Skin of body (tissue), 2 donors: Measurements from ENCODE around the gene MRPL19. TPM values are rescaled to one million over a fixed set of nuclear protein-coding genes. Genes with fewer than 3 reads are reported as not detected.
A peak's percentile ranks its signal among the peaks of the same experiment; 100 is the strongest.
"Not testable (repeated sequence)": the region's sequence is repeated elsewhere in the genome, so short reads cannot be mapped to it uniquely, and the experiment has no call there.

Source experiments
- DNase-seq: peaks from one replicate; lab custom pipeline; 2025; lab: John Stamatoyannopoulos, UW
- total RNA-seq: library from RNA; depleted of rRNA; stranded (reverse); fragments of >200 nt; gene quantifications from one replicate; pipeline ENCODE4 v1.2.3, GENCODE V29; 2014

MRPL19 gene
- total RNA-seq, 1 donor from 2014 or later: 35.0 TPM

- no peak for DNase-seq
Observed at GRCh38 chr2:75667884-75668283, 21.3 kb downstream of the MRPL19 start.

GRCh38 chr2:75675423-75675822, 28.8 kb downstream of the MRPL19 start:
- not testable (repeated sequence) for DNase-seq

- DNase-seq: no peak
Observed at GRCh38 chr2:75675908-75676307, 29.3 kb downstream of the MRPL19 start.

GRCh38 chr2:75676464-75676863, 29.9 kb downstream of the MRPL19 start:
- DNase-seq: no peak

- DNase-seq: no peak
Observed at GRCh38 chr2:75679556-75679955, 33.0 kb downstream of the MRPL19 start.

GRCh38 chr2:75680402-75680801, 33.8 kb downstream of the MRPL19 start:
- no peak for DNase-seq

- DNase-seq: not testable (repeated sequence)
Observed at GRCh38 chr2:75683430-75683829, 36.8 kb downstream of the MRPL19 start.

- no peak for DNase-seq
Observed at GRCh38 chr2:75688196-75688595, 41.6 kb downstream of the MRPL19 start.

- DNase-seq: no peak
Observed at GRCh38 chr2:75698918-75699317, 52.3 kb downstream of the MRPL19 start.

GRCh38 chr2:75702593-75702992, 56.0 kb downstream of the MRPL19 start:
- no peak for DNase-seq

- DNase-seq: no peak
Observed at GRCh38 chr2:75703589-75704287, 57.2 kb downstream of the MRPL19 start.

GRCh38 chr2:75705921-75706320, 59.3 kb downstream of the MRPL19 start:
- no peak for DNase-seq

GRCh38 chr2:75707901-75708300, 61.3 kb downstream of the MRPL19 start:
- DNase-seq: no peak

GRCh38 chr2:75709297-75709696, 62.7 kb downstream of the MRPL19 start:
- no peak for DNase-seq

- DNase-seq: no peak
Observed at GRCh38 chr2:75710220-75710576, 63.6 kb downstream of the MRPL19 start.

- DNase-seq: peak; percentile 86
Observed at GRCh38 chr2:75710577-75711253, 64.1 kb downstream of the MRPL19 start, which contains the start of gene GCFC2. Gene GCFC2, minus strand, starts transcription at chr2:75710915. Its CDS starts 60 bp downstream, at chr2:75710855.

- not testable (repeated sequence) for DNase-seq
Observed at GRCh38 chr2:75711590-75711989, 65.0 kb downstream of the MRPL19 start.

GRCh38 chr2:75716406-75716805, 69.8 kb downstream of the MRPL19 start:
- DNase-seq: no peak

- DNase-seq: no peak
Observed at GRCh38 chr2:75719616-75720015, 73.0 kb downstream of the MRPL19 start.

GRCh38 chr2:75720525-75720924, 73.9 kb downstream of the MRPL19 start:
- DNase-seq: no peak

GRCh38 chr2:75722687-75723086, 76.1 kb downstream of the MRPL19 start:
- no peak for DNase-seq

- DNase-seq: no peak
Observed at GRCh38 chr2:75728614-75729419, 82.2 kb downstream of the MRPL19 start.
